A549 treated with AZD9567 at 1 μM for 4 hours (cell line): Measurements from ENCODE around the gene TRMU. TPM values are rescaled to one million over a fixed set of nuclear protein-coding genes. Genes with fewer than 3 reads are reported as not detected.

Experiments
- total RNA-seq: library from RNA; stranded (reverse); fragments of 200-300 nt; extraction: Qiagen RNA extraction; gene quantifications from 5 replicates; pipeline ENCODE4 v1.2.3, GENCODE V29; 2022; ENCODE audit not compliant: insufficient read depth

The TRMU gene, protein sequence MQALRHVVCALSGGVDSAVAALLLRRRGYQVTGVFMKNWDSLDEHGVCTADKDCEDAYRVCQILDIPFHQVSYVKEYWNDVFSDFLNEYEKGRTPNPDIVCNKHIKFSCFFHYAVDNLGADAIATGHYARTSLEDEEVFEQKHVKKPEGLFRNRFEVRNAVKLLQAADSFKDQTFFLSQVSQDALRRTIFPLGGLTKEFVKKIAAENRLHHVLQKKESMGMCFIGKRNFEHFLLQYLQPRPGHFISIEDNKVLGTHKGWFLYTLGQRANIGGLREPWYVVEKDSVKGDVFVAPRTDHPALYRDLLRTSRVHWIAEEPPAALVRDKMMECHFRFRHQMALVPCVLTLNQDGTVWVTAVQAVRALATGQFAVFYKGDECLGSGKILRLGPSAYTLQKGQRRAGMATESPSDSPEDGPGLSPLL
- 27.7 to 39.5 TPM (median 37.8 TPM) in 5 replicates for total RNA-seq

DNA sequence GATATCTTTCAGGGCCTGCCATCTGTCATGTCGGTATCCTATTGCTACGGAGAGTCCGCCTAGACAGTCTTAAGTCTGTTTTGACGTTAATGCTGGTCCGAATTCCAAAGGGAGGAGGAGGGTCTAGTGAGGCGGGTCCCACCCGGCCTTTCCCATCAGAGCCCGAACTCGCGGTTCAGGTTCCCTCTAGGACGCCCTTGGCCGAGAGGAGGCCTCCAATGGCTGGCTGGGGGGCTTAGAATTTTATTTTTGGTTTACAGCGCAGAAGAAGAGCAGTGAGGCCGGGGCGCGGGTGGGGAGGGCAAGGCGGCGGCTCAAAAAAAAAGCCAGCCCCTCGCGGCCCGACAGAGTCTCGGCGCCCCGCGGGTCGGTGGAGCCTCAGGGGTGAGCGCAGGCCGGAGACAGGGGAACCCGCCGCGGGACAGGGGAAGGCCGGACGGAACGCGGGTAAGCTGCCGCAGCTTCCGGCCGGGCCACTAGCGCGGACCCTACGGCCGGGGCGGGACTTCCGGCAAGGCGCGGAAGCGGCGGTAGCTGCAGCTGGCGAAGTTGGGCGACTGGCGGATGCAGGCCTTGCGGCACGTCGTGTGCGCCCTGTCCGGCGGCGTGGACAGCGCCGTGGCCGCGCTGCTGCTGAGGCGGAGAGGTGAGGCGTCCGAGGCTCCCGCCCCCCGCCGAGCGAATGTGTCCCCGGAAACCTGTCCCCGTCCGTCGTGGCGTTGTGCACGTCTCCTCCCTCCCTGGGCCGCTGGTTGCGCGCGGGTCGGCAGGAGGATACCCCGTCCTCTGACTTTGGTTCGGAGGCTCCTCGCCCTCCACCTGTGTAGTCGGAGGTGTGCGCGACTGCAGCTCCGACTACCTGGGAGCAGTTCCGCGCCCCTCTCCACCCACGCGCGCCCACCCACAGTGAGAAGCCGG is at the start of gene TRMU:
Gene TRMU, plus strand, starts transcription at position 514 of the 918 bp plus-strand sequence. Its CDS starts 51 bp downstream, at position 565.

DNA sequence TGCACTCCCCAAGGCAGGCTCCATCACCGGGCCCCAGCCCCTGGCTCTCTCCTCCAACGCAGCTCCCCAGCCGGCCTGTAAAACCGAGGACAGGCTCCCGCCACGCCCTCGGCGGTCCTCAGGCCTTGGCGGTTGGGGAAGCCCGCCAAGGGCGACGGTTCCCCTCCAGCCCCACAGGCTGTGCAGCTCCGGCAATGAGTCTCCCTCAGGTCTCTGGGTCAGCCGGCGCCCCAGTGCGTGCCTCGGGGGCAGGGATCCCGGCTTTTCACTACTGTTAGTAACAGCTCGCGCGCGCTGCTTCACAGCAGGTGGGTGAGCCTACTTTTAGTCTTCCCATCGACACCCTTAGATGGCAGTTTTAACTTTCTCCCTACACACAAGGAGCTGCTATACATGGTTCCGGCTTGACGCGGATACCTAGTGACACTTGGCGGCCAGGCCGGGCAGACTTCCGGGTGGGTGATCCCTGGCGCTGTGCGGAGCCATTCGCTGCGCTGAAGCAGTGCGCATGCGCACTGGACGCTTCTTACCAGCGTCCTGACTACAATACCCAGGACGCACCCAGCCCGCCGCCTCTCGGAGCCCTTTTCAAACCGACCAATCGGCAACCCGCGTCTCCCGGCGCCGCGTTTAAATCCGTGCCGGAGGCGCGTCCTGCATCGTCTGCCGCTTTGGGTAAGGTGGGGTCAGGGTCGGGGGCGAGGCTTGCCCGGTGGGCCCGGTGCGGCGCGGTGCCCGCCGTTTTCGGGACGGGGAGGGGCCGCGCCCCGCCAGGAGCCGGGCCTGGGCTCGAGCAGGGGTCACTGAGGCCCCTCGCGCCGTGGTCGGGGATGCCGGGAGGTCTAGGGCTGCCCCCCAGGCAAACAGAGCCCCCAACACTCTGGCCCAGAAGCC is 39.0 kb upstream of the TRMU start, which contains the start of gene GTSE1:
Gene GTSE1, plus strand, starts transcription at position 614 of the 894 bp plus-strand sequence. CDS start 531 bp downstream, outside the sequence.

Other genes with a start within 250 kb of the TRMU start
- gene PPARA, start 185.2 kb upstream of the TRMU start, total RNA-seq, result 0.69 to 2.4 TPM (median 1.9 TPM) in 5 replicates
- 7.7 to 16.4 TPM (median 8.7 TPM) in 5 replicates for gene CDPF1, start 85.4 kb upstream of the TRMU start, total RNA-seq
- not detected in 5 replicates for gene PKDREJ, start 72.4 kb upstream of the TRMU start, total RNA-seq
- gene TTC38, start 67.7 kb upstream of the TRMU start, total RNA-seq, result 11.8 to 15.4 TPM (median 13.8 TPM) in 5 replicates
- 23.3 to 35.6 TPM (median 31.4 TPM) in 5 replicates for gene GTSE1, start 38.8 kb upstream of the TRMU start, total RNA-seq
- gene CELSR1, start 201.9 kb downstream of the TRMU start, total RNA-seq, result 25.2 to 29.6 TPM (median 27.8 TPM) in 5 replicates